GM18502 (cell line): ENCODE results near the gene CDIP1.
A peak's percentile ranks its signal among the peaks of the same experiment; 100 is the strongest.
"Not testable (repeated sequence)": the region's sequence is repeated elsewhere in the genome, so short reads cannot be mapped to it uniquely, and the experiment has no call there.

Source experiments
- ATAC-seq: cut with Tn5 transposase; IDR thresholded peaks from one replicate; pipeline ENCODE4 v1.9.1; 2021; ENCODE audit warnings: mild to moderate bottlenecking; ENCODE audit not compliant: unreplicated experiment, poor library complexity

Gene CDIP1

GRCh38 chr16:4538350-4539235, at the start of gene CDIP1:
TSS of gene CDIP1 (minus strand) at chr16:4538773. CDS start at chr16:4514130, 24,643 bp downstream.
- ATAC-seq: peak; percentile 87

GRCh38 chr16:4586291-4586690, 47.7 kb upstream of the CDIP1 start:
- no peak for ATAC-seq

DNA sequence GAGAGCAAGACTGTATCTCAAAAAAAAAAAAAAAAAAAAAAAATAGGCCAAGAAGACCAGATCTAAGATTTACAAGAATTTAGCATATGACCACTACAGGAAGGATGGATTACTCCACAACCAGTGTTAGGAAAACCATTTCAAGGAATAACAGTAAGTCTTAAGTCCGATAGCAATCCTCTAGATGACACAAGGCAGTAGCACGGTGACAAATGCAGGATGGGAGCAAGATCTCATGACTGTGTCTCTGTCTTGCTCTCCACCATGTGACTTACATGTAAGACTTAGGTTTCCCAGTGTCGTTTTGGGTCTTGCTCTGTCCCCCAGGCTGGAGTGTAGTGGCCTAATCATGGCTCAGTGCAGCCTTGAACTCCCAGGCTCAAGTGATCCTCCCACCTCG, 45.3 kb upstream of the CDIP1 start:
- no peak for ATAC-seq

GRCh38 chr16:4580250-4580649, 41.7 kb upstream of the CDIP1 start:
- ATAC-seq: no peak

DNA sequence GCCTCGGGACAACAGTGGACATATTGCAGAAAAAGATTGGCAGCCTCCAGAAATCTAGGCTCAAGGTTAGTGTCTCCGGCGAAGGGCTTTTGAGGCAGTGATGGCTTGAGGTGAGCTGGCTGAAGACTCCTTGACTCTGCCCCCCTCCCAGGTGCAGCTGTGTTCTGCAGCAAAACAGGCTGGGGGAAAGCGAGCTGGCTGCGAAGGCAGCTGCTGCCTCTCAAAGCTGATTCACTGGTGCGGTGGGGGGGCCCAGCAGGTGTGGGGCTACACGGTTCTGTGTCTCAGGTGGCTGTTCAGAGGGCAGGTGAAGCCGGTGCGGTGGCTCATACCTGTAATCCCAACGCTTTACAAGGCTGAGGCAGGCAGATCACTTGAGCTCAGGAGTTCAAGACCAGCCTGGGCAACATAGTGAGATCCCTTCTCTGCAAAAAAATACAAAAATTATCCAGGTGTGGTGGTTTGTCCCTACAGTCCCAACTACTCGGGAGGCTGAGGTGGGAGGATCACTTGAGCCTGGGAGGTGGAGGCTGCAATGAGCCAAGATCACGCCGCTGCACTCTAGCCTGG, 40.5 kb upstream of the CDIP1 start:
- no peak for ATAC-seq

DNA sequence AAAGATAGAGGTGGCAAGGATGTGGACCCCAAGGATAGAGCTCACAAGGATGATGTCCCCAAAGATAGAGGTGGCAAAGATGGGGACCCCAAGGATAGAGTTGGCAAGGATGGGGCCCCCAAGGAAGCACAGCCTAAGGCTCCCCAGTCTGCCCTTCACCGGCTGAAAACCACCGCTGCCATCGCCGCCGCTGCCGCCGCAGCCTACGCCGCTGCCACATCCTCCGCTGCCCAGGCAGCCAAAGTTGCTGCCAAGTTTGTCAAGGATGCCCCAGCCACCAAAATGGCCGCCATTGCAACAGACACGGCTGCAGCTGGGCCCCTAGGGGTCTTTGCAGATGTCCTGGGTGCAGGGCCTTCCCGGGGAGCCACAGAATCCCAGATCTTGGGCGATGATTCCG, 37.4 kb upstream of the CDIP1 start:
- no peak for ATAC-seq

DNA sequence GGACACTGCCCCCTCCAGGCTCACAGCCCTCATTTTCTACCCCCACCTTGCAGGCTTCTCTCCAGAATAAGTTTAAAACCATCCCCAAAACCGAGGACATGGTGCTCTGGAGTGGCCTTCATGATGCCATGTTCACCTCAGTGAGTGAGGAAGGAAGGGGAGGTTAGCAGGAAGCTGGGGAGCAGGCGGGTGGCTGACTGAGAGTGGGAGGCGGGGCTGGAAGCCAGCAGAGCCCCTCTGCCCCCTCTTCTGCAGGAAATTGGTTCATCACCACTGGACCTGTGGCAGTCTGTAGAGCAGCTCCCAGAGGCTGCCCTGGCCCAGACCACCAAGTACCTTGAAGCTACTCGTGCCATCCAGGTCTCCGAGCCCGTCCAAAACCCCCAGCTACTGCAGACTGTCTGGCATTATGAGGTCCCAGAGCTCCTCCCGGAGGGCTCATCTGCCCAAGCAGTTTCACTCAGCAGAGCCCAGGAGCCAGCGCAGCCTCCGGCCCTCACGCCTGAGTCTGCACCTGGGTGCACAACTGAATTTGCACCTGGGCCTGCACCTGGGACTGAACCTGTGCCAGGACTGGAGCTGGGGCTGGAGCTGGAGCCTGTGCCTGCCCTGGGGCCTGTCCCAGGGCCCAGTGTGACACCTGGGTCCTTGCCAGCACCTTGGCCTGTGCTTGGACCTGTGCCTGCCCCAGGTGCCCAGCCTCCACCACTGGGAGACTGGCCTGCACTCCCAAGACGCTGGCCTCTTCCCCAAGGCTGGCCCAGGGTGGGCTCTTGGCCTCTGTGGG, 36.5 kb upstream of the CDIP1 start:
- no peak for ATAC-seq

DNA sequence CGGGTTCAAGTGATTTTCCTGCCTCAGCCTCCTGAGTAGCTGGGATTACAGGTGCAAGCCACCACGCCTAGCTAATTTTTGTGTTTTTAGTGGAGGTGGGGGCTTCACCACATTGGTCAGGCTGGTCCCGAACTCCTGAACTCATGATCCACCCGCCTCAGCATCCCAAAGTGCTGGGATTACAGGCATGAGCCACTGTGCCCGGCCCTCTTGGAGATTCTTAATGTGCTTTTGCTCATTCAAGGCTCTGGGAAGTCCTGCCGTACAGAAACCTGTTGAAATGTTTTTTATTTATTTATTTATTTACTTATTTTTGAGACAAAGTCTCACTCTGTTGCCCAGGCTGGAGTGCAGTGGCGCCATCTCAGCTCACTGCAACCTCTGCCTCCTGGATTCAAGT, 35.4 kb upstream of the CDIP1 start:
- not testable (repeated sequence) for ATAC-seq

DNA sequence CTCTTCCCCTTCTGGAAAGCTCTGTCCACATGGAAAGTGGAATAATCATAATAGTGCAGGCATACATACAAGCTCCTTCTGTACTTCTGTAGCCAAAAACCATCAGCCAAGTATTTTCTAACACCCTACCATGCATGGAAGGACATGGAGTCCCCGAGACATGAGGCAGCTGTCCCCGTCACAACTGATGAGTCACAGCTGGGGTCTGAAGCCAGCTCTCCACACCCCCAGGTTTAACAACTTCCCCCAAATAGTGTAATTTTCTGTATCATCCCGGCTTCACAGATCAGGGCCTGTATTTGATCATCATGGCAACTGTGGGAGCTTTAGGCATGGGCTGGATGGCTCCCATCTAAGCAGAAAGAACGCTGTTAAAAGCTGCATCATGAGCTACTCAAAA, 34.1 kb upstream of the CDIP1 start:
- ATAC-seq: no peak

GRCh38 chr16:4570688-4571321, 32.2 kb upstream of the CDIP1 start:
- ATAC-seq: no peak

DNA sequence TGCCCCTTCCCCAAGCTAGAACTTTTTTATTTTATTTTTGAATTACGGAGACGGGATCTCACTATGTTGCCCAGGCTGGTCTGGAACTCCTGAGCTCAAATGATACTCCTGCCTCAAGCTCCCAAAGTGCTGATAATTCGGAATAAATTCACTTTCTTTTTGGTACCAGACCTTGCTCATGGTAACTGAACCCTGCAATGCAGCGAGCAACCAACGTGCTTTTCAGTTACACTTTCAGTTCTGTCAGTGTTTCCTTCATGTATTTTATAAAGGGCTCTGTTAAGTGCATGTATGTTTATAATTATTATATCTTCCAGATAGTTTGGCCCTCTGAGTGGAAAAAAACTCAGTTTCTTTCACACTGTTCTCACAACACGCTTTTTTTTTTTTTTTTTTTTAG, 31.5 kb upstream of the CDIP1 start:
- ATAC-seq: no peak

DNA sequence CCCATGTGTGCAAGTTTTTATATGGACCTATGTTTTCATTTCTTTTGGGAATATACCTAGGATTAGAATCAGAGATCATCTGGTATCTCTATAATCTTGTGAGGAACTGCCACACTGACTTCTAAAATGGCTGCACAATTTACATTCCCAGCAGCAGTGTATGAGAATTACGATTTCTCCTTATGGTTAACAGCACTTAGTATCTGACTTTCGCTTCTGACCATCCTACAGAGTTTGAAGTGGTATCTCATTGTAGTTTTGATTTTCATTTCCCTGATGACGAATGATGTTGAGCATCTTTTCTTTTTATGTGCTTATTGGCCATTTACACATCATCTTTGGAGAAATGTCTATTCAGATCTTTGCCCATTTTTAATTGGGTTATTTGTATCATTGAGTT, 27.6 kb upstream of the CDIP1 start:
- no peak for ATAC-seq

GRCh38 chr16:4564661-4565267, 26.2 kb upstream of the CDIP1 start:
- no peak for ATAC-seq

DNA sequence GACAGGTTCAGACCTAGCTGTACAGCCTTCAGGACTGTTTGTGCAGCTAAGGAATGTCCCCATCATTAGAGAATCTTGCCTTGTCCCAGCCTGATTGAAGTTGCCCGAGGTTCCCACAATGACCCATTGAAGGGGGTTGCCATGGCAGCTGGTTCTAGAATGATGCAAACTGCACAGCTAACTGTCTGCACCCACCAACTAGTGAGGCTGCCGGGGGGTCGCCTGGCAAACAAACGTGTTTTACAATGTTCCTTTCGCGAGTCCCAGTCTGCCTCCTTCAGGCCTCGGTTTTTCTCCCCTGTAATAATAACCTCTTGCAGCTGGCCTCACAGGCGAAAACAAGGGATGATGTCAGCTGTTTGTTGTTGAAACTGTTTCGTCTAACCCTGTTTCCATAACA, 23.0 kb upstream of the CDIP1 start:
- no peak for ATAC-seq

GRCh38 chr16:4557973-4558372, 19.4 kb upstream of the CDIP1 start:
- ATAC-seq: no peak

- no peak for ATAC-seq
Observed at GRCh38 chr16:4556580-4556979, 18.0 kb upstream of the CDIP1 start.

GRCh38 chr16:4556112-4556511, 17.5 kb upstream of the CDIP1 start, which contains the start of gene C16orf96:
TSS of gene C16orf96 (plus strand) at chr16:4556340. CDS start at chr16:4556490, 150 bp downstream.
- no peak for ATAC-seq

- no peak for ATAC-seq
Observed at GRCh38 chr16:4552541-4552940, 14.0 kb upstream of the CDIP1 start.

GRCh38 chr16:4550591-4550990, 12.0 kb upstream of the CDIP1 start:
- no peak for ATAC-seq

- ATAC-seq: no peak
Observed at GRCh38 chr16:4548124-4548523, 9.6 kb upstream of the CDIP1 start.
